ENCODE measurements around the gene ARHGEF17. TPM values are rescaled to one million over a fixed set of nuclear protein-coding genes. Genes with fewer than 3 reads are reported as not detected.

Gene ARHGEF17
- total RNA-seq, 1 experiment from 2014 or later: 24.0 TPM

GRCh38 chr11:73353422-73353821, 45.3 kb downstream of the ARHGEF17 start:
- peaks cover 4% of the 10 kb centered on the region for H3K36me3 ChIP-seq (ENCODE audit: insufficient read depth, low read length, poor library complexity, severe bottlenecking)
- no peaks in the 10 kb centered on the region for H3K27me3 ChIP-seq (replicated peaks; ENCODE audit: insufficient read depth, low read depth, low read length, poor library complexity)
- TF ChIP-seq EZH2 (IDR thresholded peaks at IDR 0.05; ENCODE audit: borderline replicate concordance, low read depth, low read length, poor library complexity, severe bottlenecking) (no peak), CTCF (conservative IDR thresholded peaks at IDR 0.05; ENCODE audit: low read depth, low read length) (no peak)
- DNase-seq (ENCODE audit: low spot score): no peak
- H3K4me3 ChIP-seq (ENCODE audit: low read depth, low read length, poor library complexity, severe bottlenecking): no peak overlapping the region
- CTCF ChIA-PET: no interaction called here
- H3K4me1 ChIP-seq (ENCODE audit: insufficient read depth, low read length, poor library complexity, severe bottlenecking): no peaks in the 10 kb centered on the region
- POLR2A ChIA-PET (ENCODE audit: low non-redundant PET): no interaction called here
- intact Hi-C loops (cut with micrococcal nuclease; ENCODE audit: unreplicated experiment): no loop called here
- no peaks in the 10 kb centered on the region for H3K9me3 ChIP-seq (ENCODE audit: low read depth, low read length, poor library complexity, severe bottlenecking)
- BruUV-seq (replicated peaks): no TSS peak
- no peak overlapping the region for H3K27ac ChIP-seq (ENCODE audit: low read depth, low read length, poor library complexity, severe bottlenecking)

- DNase-seq (ENCODE audit: low spot score): no peak
- H3K27me3 ChIP-seq (replicated peaks; ENCODE audit: insufficient read depth, low read depth, low read length, poor library complexity): no peaks in the 10 kb centered on the region
- TF ChIP-seq CTCF (conservative IDR thresholded peaks at IDR 0.05; ENCODE audit: low read depth, low read length): no peak
- no peak for TF ChIP-seq EZH2 (IDR thresholded peaks at IDR 0.05; ENCODE audit: borderline replicate concordance, low read depth, low read length, poor library complexity, severe bottlenecking)
- CTCF ChIA-PET: no interaction called here
- H3K4me3 ChIP-seq (ENCODE audit: low read depth, low read length, poor library complexity, severe bottlenecking): no peak overlapping the region
- intact Hi-C loops (cut with micrococcal nuclease; ENCODE audit: unreplicated experiment): no loop called here
- H3K4me1 ChIP-seq (ENCODE audit: insufficient read depth, low read length, poor library complexity, severe bottlenecking): no peaks in the 10 kb centered on the region
- POLR2A ChIA-PET (ENCODE audit: low non-redundant PET): no interaction called here
- peaks cover 4% of the 10 kb centered on the region for H3K36me3 ChIP-seq (ENCODE audit: insufficient read depth, low read length, poor library complexity, severe bottlenecking)
- H3K9me3 ChIP-seq (ENCODE audit: low read depth, low read length, poor library complexity, severe bottlenecking): no peaks in the 10 kb centered on the region
- H3K27ac ChIP-seq (ENCODE audit: low read depth, low read length, poor library complexity, severe bottlenecking): no peak overlapping the region
- no TSS peak for BruUV-seq (replicated peaks)
These were observed 47.0 kb downstream of the ARHGEF17 start for GRCh38 chr11:73355109-73355508.

GRCh38 chr11:73356979-73357860, 49.1 kb downstream of the ARHGEF17 start:
- Histone ChIP-seq H3K9me3 (ENCODE audit: low read depth, low read length, poor library complexity, severe bottlenecking) (no peaks in the 10 kb centered on the region), H3K27ac (ENCODE audit: low read depth, low read length, poor library complexity, severe bottlenecking) (no peak overlapping the region), H3K27me3 (replicated peaks; ENCODE audit: insufficient read depth, low read depth, low read length, poor library complexity) (no peaks in the 10 kb centered on the region), H3K4me3 (ENCODE audit: low read depth, low read length, poor library complexity, severe bottlenecking) (no peak overlapping the region), H3K4me1 (ENCODE audit: insufficient read depth, low read length, poor library complexity, severe bottlenecking) (no peaks in the 10 kb centered on the region), H3K36me3 (ENCODE audit: insufficient read depth, low read length, poor library complexity, severe bottlenecking) (peaks cover 4% of the 10 kb centered on the region)
- DNase-seq (ENCODE audit: low spot score): no peak
- BruUV-seq (replicated peaks): no TSS peak
- ChIA-PET CTCF (interaction anchor here (0.6 to 1.4 kb wide), 2 partner anchors 22 to 36 kb away, joined by 4 to 5 read pairs; no protein-coding TSS in a partner anchor), POLR2A (ENCODE audit: low non-redundant PET) (no interaction called here)
- intact Hi-C loops (cut with micrococcal nuclease; ENCODE audit: unreplicated experiment): no loop called here
- TF ChIP-seq CTCF (conservative IDR thresholded peaks at IDR 0.05; ENCODE audit: low read depth, low read length): no peak
- no peak for TF ChIP-seq EZH2 (IDR thresholded peaks at IDR 0.05; ENCODE audit: borderline replicate concordance, low read depth, low read length, poor library complexity, severe bottlenecking)

All from A673 (cell line).